ENCODE data around the gene HK3. TPM values are rescaled to one million over a fixed set of nuclear protein-coding genes. Genes with fewer than 3 reads are reported as not detected.

The HK3 gene
- total and polyA plus RNA-seq, 2 of the 8 experiments (the other 6 are each of a cell fraction or from before 2014, with no cell fraction given), result not detected

- no peak overlapping the region for H3K23ac ChIP-seq (ENCODE audit: insufficient read length)
- no peaks in the 10 kb centered on the region for H3K79me1 ChIP-seq (ENCODE audit: low read depth, low read length)
- H3K79me2 ChIP-seq (ENCODE audit: control insufficient read depth in 1 of 2, insufficient read depth in 2 of 2, low read length in 2 of 2), result no peaks in the 10 kb centered on the region
- FAIRE-seq, result peak; percentile 77
- peak overlapping the region in 1 of 4 experiments; percentile 15; a peak in 2 of 7 replicates for H3K9ac ChIP-seq (replicated peaks in 1 of 4; ENCODE audit: extremely low read depth in 1 of 4, low read depth in 3 of 4, low read length in 3 of 4)
- H4K20me1 ChIP-seq (replicated peaks in 1 of 2; ENCODE audit: control insufficient read depth in 1 of 2, insufficient read depth in 2 of 2, low read length in 2 of 2), result no peaks in the 10 kb centered on the region
- ChIA-PET CTCF (ENCODE audit: partially characterized antibody) (interaction anchor here (0.9 kb wide), 1 partner anchor 47 kb away, joined by 3 read pairs; no protein-coding TSS in a partner anchor), POLR2A (ENCODE audit: partially characterized antibody) (interaction anchor here (0.9 to 2.0 kb wide), 6 partner anchors 12 to 298 kb away, joined by 3 to 12 read pairs (median 3); partner anchors contain the start of gene HK3)
- H2BK120ac ChIP-seq (replicated peaks; ENCODE audit: low read depth, low read length), result peak overlapping the region; percentile 80
- no peak overlapping the region; the same call in 1 of the 2 replicates for H2BK20ac ChIP-seq (ENCODE audit: low read length)
- no peak overlapping the region for H2BK15ac ChIP-seq (ENCODE audit: low read length)
- peak overlapping the region; percentile 63; the same call in 1 of the 2 replicates for H2BK5ac ChIP-seq (ENCODE audit: low read depth, low read length)
- peak overlapping the region in 1 of 4 experiments; percentile 40; a peak in 2 of 8 replicates for H3K4me3 ChIP-seq (ENCODE audit: extremely low read depth in 1 of 4, insufficient read depth in 2 of 4, low read depth in 3 of 4, low read length in 4 of 4)
- DNase-seq (ENCODE audit: low read depth in 1 of 2, low spot score in 2 of 2), result no peak
- no peak overlapping the region for H4K8ac ChIP-seq (ENCODE audit: extremely low read depth, insufficient read depth, low read length)
- no peaks in the 10 kb centered on the region for H3K27me3 ChIP-seq (replicated peaks in 1 of 4; ENCODE audit: control insufficient read depth in 3 of 4, extremely low read depth in 1 of 4, insufficient read depth in 3 of 4, low read length in 3 of 4)
- peak overlapping the region; percentile 79 for H4K91ac ChIP-seq (replicated peaks; ENCODE audit: insufficient read length, low read length)
- H3K4me1 ChIP-seq (replicated peaks in 1 of 4; ENCODE audit: control insufficient read depth in 3 of 4, insufficient read depth in 4 of 4, low read length in 3 of 4), result peaks cover 2 to 30% (median 21%) of the 10 kb centered on the region in 4 experiments
- no peak overlapping the region for H2AFZ ChIP-seq (ENCODE audit: low read length)
- H3K36me3 ChIP-seq (ENCODE audit: control insufficient read depth in 2 of 4, insufficient read depth in 4 of 4, low read length in 3 of 4), result peaks cover 0 to 37% (median 3%) of the 10 kb centered on the region in 4 experiments; a peak in 4 of 8 replicates
- H4K5ac ChIP-seq (ENCODE audit: insufficient read length, low read depth, low read length), result peak overlapping the region; percentile 82
- H3K23me2 ChIP-seq (ENCODE audit: low read depth, low read length), result no peaks in the 10 kb centered on the region
- H3K14ac ChIP-seq (ENCODE audit: insufficient read length), result no peak overlapping the region
- WGBS, 2 experiments (ENCODE audit: extremely low coverage in 1 of 2, insufficient coverage in 1 of 2, insufficient read length in 1 of 2, insufficient replicate concordance in 2 of 2, low coverage in 1 of 2, low lambda C conversion rate in 2 of 2, missing lambda C conversion rate in 1 of 2), result 21% methylated on average over 2 of the region's 2 CpGs; no CpG with 5 or more reads in 1 of the 2 experiments
- H2BK12ac ChIP-seq (ENCODE audit: low read depth, low read length), result no peak overlapping the region; the same call in 1 of the 2 replicates
- peak overlapping the region; percentile 25 for H3K4ac ChIP-seq (replicated peaks; ENCODE audit: insufficient read length, low read depth, low read length)
- peak overlapping the region; percentile 20 for H3K56ac ChIP-seq (replicated peaks; ENCODE audit: insufficient read length, low read depth, low read length)
- no peaks in the 10 kb centered on the region for H3K9me3 ChIP-seq (ENCODE audit: insufficient read depth in 2 of 2, low read depth in 1 of 2, low read length in 1 of 2)
- H3K27ac ChIP-seq (ENCODE audit: low read depth, low read length), result peak overlapping the region; percentile 65; the same call in 1 of the 2 replicates
- H2AK5ac ChIP-seq (ENCODE audit: low read depth, low read length), result no peak overlapping the region
- H3K4me2 ChIP-seq (ENCODE audit: insufficient read depth in 1 of 2, low read depth in 2 of 2, low read length in 2 of 2), result peak overlapping the region; percentile 17 to 46
- H3K18ac ChIP-seq (ENCODE audit: extremely low read depth, low read length), result peak overlapping the region; percentile 10; the same call in 1 of the 2 replicates
- TF ChIP-seq YY1 (IDR thresholded peaks at IDR 0.05; ENCODE audit: low read depth, low read length) (no peak), TEAD4 (IDR thresholded peaks at IDR 0.05; ENCODE audit: low read depth, low read length) (no peak), RAD21 (IDR thresholded peaks at IDR 0.05 in 1 of 2, conservative IDR thresholded peaks at IDR 0.05 in 1 of 2; ENCODE audit: low read depth in 2 of 2, low read length in 2 of 2) (no peak), CHD1 (IDR thresholded peaks at IDR 0.05; ENCODE audit: low read depth, low read length) (no peak), RBBP5 (IDR thresholded peaks at IDR 0.05; ENCODE audit: borderline replicate concordance, low read depth, low read length) (no peak), MAX (IDR thresholded peaks at IDR 0.05) (no peak), EZH2 (IDR thresholded peaks at IDR 0.05; ENCODE audit: low read depth, low read length, severe bottlenecking) (no peak)
Measured at GRCh38 chr5:176944268-176944667, 45.1 kb upstream of the HK3 start.

Measured in H1 (cell line).